Natural killer cell (primary cell): ENCODE results near the gene TAF1L. TPM values are rescaled to one million over a fixed set of nuclear protein-coding genes. Genes with fewer than 3 reads are reported as not detected.
A peak's percentile ranks its signal among the peaks of the same experiment; 100 is the strongest.

Source experiments
- ATAC-seq, 3 donors: fragments of 150-1000 bp in 2 of 3; fragments of 200-7000 bp in 1 of 3; cut with Tn5 transposase; 1 replicate in 1 of 3; 2 replicates in 2 of 3; pipeline ENCODE4 v1.10.0; 2021; ENCODE audit warnings: mild to moderate bottlenecking in 2 of 3, moderate library complexity in 2 of 3
- DNase-seq, 2 donors: peaks; one replicate each; pipeline versions ENCODE4 v3.0.0 to v3.0.0-alpha.2; 2013 to 2021; ENCODE audit warnings: mixed read lengths in 1 of 2
- H3K27ac ChIP-seq: one replicate; pipeline ENCODE4 v1.5.1; 2013; ENCODE audit warnings: mild to moderate bottlenecking, low read length
- H3K27me3 ChIP-seq: one replicate; pipeline ENCODE4 v1.6.1; 2013; ENCODE audit warnings: low read length; ENCODE audit not compliant: control insufficient read depth, insufficient read depth
- H3K36me3 ChIP-seq: one replicate; pipeline ENCODE4 v1.6.1; 2013; ENCODE audit warnings: low read length; ENCODE audit not compliant: control insufficient read depth, insufficient read depth
- H3K4me1 ChIP-seq: one replicate; pipeline ENCODE4 v1.6.1; 2013; ENCODE audit warnings: low read length; ENCODE audit not compliant: control insufficient read depth, insufficient read depth
- H3K4me3 ChIP-seq: one replicate; pipeline ENCODE4 v1.5.1; 2013; ENCODE audit warnings: low read length
- H3K9me3 ChIP-seq: one replicate; pipeline ENCODE4 v1.6.1; 2013; ENCODE audit warnings: low read length; ENCODE audit not compliant: control insufficient read depth, insufficient read depth
- H3K27ac Mint-ChIP-seq, 2 donors: one replicate each; pipeline ENCODE4 v1.8.0; 2022; ENCODE audit warnings: mild to moderate bottlenecking in 2 of 2, mixed read lengths in 2 of 2, moderate library complexity in 1 of 2
- H3K27me3 Mint-ChIP-seq, 2 donors: one replicate each; pipeline ENCODE4 v1.8.0; 2022; ENCODE audit warnings: low read depth in 2 of 2, mixed read lengths in 2 of 2
- H3K36me3 Mint-ChIP-seq: one replicate; pipeline ENCODE4 v1.8.0; 2022; ENCODE audit warnings: mixed read lengths
- H3K4me1 Mint-ChIP-seq, 2 donors: one replicate each; pipeline ENCODE4 v1.8.0; 2022; ENCODE audit warnings: mixed read lengths in 2 of 2
- H3K4me3 Mint-ChIP-seq: one replicate; pipeline ENCODE4 v1.8.0; 2022; ENCODE audit warnings: mild to moderate bottlenecking, moderate library complexity, mixed read lengths
- H3K9me3 Mint-ChIP-seq, 2 donors: one replicate each; pipeline ENCODE4 v1.8.0; 2022; ENCODE audit warnings: mixed read lengths in 2 of 2
- CTCF ChIP-seq: fragments of 200-600 bp; IDR thresholded peaks from one replicate; pipeline ENCODE4 v1.8.0; 2022; ENCODE audit warnings: antibody characterized with exemption
- WGBS: methylation state at CpG from one replicate; pipeline ENCODE4 v1.1.7; 2013; ENCODE audit warnings: missing lambda C conversion rate; ENCODE audit not compliant: insufficient coverage; 5-methylcytosine and 5-hydroxymethylcytosine counted together
- intact Hi-C: fragments of 100-400 bp; cut with micrococcal nuclease; formaldehyde crosslinking; loops from one replicate; pipeline ENCODE4 v1.14.2; 2022
- total RNA-seq, 4 donors: library from RNA; stranded (reverse); fragments of 120-200 nt in 1 of 4; gene quantifications; one replicate each; pipeline versions ENCODE4 v1.2.3 to v1.2.4, GENCODE V29; 2013 to 2022

The TAF1L gene
- total RNA-seq, 3 donors from 2014 or later (not counting 1 experiment from before 2014, with no cell fraction given): 0.05 TPM; not detected in 2

DNA sequence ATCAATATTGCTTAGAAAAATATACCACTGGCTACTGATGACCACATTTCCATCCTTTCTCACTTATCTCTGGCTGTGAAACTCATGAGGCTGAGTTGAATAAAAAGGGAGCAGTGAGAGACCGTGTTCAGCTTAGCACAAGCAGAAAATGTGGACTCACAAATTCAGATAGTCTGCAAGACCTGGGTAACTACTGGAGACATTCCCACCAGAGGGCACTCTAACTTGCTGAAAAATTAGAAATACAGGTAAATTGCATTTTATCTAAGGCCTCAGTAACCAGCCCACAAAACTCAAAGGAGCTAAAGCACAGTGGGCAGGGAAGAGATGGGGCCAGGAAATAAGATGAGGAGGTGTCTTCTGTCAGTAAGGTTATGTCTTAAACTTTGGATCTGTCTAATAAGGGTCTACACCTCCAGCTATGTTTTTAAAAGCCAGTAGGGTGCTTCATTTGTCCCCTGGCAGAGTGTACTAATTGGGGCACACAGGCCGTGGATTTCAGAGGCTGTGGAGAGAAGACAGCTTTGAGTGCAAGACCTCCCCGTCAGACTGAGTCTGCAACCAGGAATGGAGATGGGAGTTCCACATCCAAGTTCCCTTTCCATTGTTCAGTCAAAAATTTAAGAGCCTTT is 53.8 kb downstream of the TAF1L start:
- TF ChIP-seq CTCF: no peak
- Mint-ChIP-seq H3K9me3 (no peaks in the 10 kb centered on the region), H3K36me3 (no peaks in the 10 kb centered on the region), H3K4me1 (no peaks in the 10 kb centered on the region), H3K27ac (no peak overlapping the region), H3K4me3 (no peak overlapping the region), H3K27me3 (peaks cover 35 to 65% of the 10 kb centered on the region in 2 donors)
- intact Hi-C loops: loop anchor here (2.0 kb wide), 1 partner anchor 387 kb away; no protein-coding TSS in a partner anchor
- no peaks in the 10 kb centered on the region for H3K9me3 ChIP-seq
- H3K27me3 ChIP-seq: peaks cover 10% of the 10 kb centered on the region
- no peak overlapping the region for H3K27ac ChIP-seq
- H3K4me3 ChIP-seq: no peak overlapping the region
- WGBS: 49% methylated on average over 3 of the region's 3 CpGs
- no peaks in the 10 kb centered on the region for H3K4me1 ChIP-seq
- H3K36me3 ChIP-seq: no peaks in the 10 kb centered on the region
- peak in 1 of 3 donors; percentile 45 for ATAC-seq
- DNase-seq: peak in 1 of 2 donors; percentile 67

GRCh38 chr9:32580631-32581300 is 54.7 kb downstream of the TAF1L start:
- ATAC-seq: no peak
- Histone ChIP-seq H3K27ac (no peak overlapping the region), H3K4me3 (no peak overlapping the region)

GRCh38 chr9:32579706-32580331 is 55.6 kb downstream of the TAF1L start:
- no peaks in the 10 kb centered on the region for H3K4me1 ChIP-seq
- Mint-ChIP-seq H3K4me1 (no peaks in the 10 kb centered on the region), H3K36me3 (no peaks in the 10 kb centered on the region), H3K27me3 (peaks cover 28 to 55% of the 10 kb centered on the region in 2 donors), H3K4me3 (no peak overlapping the region), H3K9me3 (no peaks in the 10 kb centered on the region), H3K27ac (no peak overlapping the region)
- intact Hi-C loops: loop anchor here (1.0 to 2.0 kb wide), 2 partner anchors 201 to 389 kb away; no protein-coding TSS in a partner anchor
- peak; percentile 71 to 89 for DNase-seq
- peak; percentile 63 to 78 (median 72) for ATAC-seq
- H3K9me3 ChIP-seq: no peaks in the 10 kb centered on the region
- H3K27ac ChIP-seq: no peak overlapping the region
- no peaks in the 10 kb centered on the region for H3K36me3 ChIP-seq
- H3K27me3 ChIP-seq: peaks cover 6% of the 10 kb centered on the region
- WGBS: 4% methylated on average over 2 of the region's 4 CpGs
- TF ChIP-seq CTCF: peak; percentile 95
- no peak overlapping the region for H3K4me3 ChIP-seq

More at GRCh38 chr9:32580631-32581300, 54.7 kb downstream of the TAF1L start:
- no peaks in the 10 kb centered on the region for H3K36me3 ChIP-seq
- no peaks in the 10 kb centered on the region for H3K9me3 ChIP-seq
- Mint-ChIP-seq H3K36me3 (no peaks in the 10 kb centered on the region), H3K27me3 (peaks cover 35 to 63% of the 10 kb centered on the region in 2 donors), H3K4me3 (no peak overlapping the region), H3K9me3 (no peaks in the 10 kb centered on the region), H3K27ac (no peak overlapping the region), H3K4me1 (no peaks in the 10 kb centered on the region)
- no peak for TF ChIP-seq CTCF
- no peak for DNase-seq
- 40% methylated on average over 3 of the region's 3 CpGs for WGBS
- no peaks in the 10 kb centered on the region for H3K4me1 ChIP-seq
- intact Hi-C loops: loop anchor here (2.0 kb wide), 1 partner anchor 388 kb away; no protein-coding TSS in a partner anchor
- peaks cover 9% of the 10 kb centered on the region for H3K27me3 ChIP-seq

Other genes starting within 250 kb of the TAF1L start
- gene RIGI, start 109.5 kb downstream of the TAF1L start, total RNA-seq: 10 to 100 TPM; 13.8 to 21.3 (median 15.7) TPM
- 10 to 100 TPM; 17.7 to 22.8 (median 18.0) TPM for gene SMIM27, start 83.3 kb downstream of the TAF1L start, total RNA-seq
- gene TOPORS, start 83.1 kb downstream of the TAF1L start, total RNA-seq: 10 to 100 TPM; 27.5 to 30.4 (median 29.8) TPM
- 10 to 100 TPM; 12.6 to 14.6 (median 13.3) TPM for gene NDUFB6, start 62.5 kb downstream of the TAF1L start, total RNA-seq
- gene TMEM215, start 147.9 kb upstream of the TAF1L start, total RNA-seq: not detected